ENCODE results near the gene PHGDH.

PHGDH gene

GRCh38 chr1:119670898-119671297, 40.8 kb upstream of the PHGDH start:
- TF ChIP-seq POLR2AphosphoS5 (IDR thresholded peaks at IDR 0.05; ENCODE audit: low read depth, low read length) (no peak), TAF1 (IDR thresholded peaks at IDR 0.05; ENCODE audit: borderline replicate concordance, insufficient read depth, low read length) (no peak), SIN3A (IDR thresholded peaks at IDR 0.05; ENCODE audit: borderline replicate concordance, insufficient read depth, low read length) (no peak), FOXP2 (optimal IDR thresholded peaks at IDR 0.05; ENCODE audit: borderline replicate concordance, extremely low read depth, extremely low read length, insufficient read depth) (no peak), REST (IDR thresholded peaks at IDR 0.05; ENCODE audit: insufficient read depth in 1 of 2, low read depth in 2 of 2, low read length in 2 of 2) (no peak)

GRCh38 chr1:119673171-119673940, 38.4 kb upstream of the PHGDH start:
- TF ChIP-seq SIN3A (IDR thresholded peaks at IDR 0.05; ENCODE audit: borderline replicate concordance, insufficient read depth, low read length) (no peak), POLR2AphosphoS5 (IDR thresholded peaks at IDR 0.05; ENCODE audit: low read depth, low read length) (no peak), TAF1 (IDR thresholded peaks at IDR 0.05; ENCODE audit: borderline replicate concordance, insufficient read depth, low read length) (no peak), FOXP2 (optimal IDR thresholded peaks at IDR 0.05; ENCODE audit: borderline replicate concordance, extremely low read depth, extremely low read length, insufficient read depth) (no peak), REST (IDR thresholded peaks at IDR 0.05; ENCODE audit: insufficient read depth in 1 of 2, low read depth in 2 of 2, low read length in 2 of 2) (no peak)

GRCh38 chr1:119674111-119674526, 37.6 kb upstream of the PHGDH start:
- no peak for TF ChIP-seq POLR2AphosphoS5 (IDR thresholded peaks at IDR 0.05; ENCODE audit: low read depth, low read length)
- 0 out of 4 replicates have a peak, but pooled peaks of 1 of the 2 experiments have one; percentile 12 for TF ChIP-seq REST (IDR thresholded peaks at IDR 0.05; ENCODE audit: insufficient read depth in 1 of 2, low read depth in 2 of 2, low read length in 2 of 2)
- 0 out of 2 replicates have a peak, but pooled peaks have one; percentile 35 for TF ChIP-seq SIN3A (IDR thresholded peaks at IDR 0.05; ENCODE audit: borderline replicate concordance, insufficient read depth, low read length)

- TF ChIP-seq TAF1 (IDR thresholded peaks at IDR 0.05; ENCODE audit: borderline replicate concordance, insufficient read depth, low read length) (no peak), FOXP2 (optimal IDR thresholded peaks at IDR 0.05; ENCODE audit: borderline replicate concordance, extremely low read depth, extremely low read length, insufficient read depth) (no peak), SIN3A (IDR thresholded peaks at IDR 0.05; ENCODE audit: borderline replicate concordance, insufficient read depth, low read length) (no peak), POLR2AphosphoS5 (IDR thresholded peaks at IDR 0.05; ENCODE audit: low read depth, low read length) (no peak), REST (IDR thresholded peaks at IDR 0.05; ENCODE audit: insufficient read depth in 1 of 2, low read depth in 2 of 2, low read length in 2 of 2) (no peak)
Observed at GRCh38 chr1:119674835-119675289, 36.9 kb upstream of the PHGDH start.

Measured in PFSK-1 (cell line).